Measurements from ENCODE around the gene RPS26.

RPS26 gene

DNA sequence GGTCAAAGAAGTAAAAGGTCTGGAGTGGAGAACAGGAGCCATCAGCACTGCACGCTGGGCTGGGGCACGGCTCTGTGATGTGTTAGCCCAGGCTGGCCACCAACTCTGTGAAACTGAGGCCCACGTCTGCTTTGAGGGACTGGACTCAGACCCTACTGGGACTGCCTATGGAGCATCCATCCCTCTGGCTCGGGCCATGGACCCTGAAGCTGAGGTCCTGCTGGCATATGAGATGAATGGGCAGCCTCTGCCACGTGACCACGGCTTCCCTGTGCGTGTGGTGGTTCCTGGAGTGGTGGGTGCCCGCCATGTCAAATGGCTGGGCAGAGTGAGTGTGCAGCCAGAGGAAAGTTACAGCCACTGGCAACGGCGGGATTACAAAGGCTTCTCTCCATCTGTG, 37.5 kb upstream of the RPS26 start:
- no peaks in the 10 kb centered on the region for H3K27me3 ChIP-seq (replicated peaks; ENCODE audit: control insufficient read depth, insufficient read depth, low read length)
- no peaks in the 10 kb centered on the region for H3K9me3 ChIP-seq (ENCODE audit: control insufficient read depth, low read length)
- H3K4me3 ChIP-seq (ENCODE audit: low read length): no peak overlapping the region
- DNase-seq (ENCODE audit: low read depth): no peak
- H3K36me3 ChIP-seq (ENCODE audit: control insufficient read depth, insufficient read depth, low read length, severe bottlenecking): peaks cover 30% of the 10 kb centered on the region
- H3K4me1 ChIP-seq (ENCODE audit: control insufficient read depth, insufficient read depth, low read length): peaks cover 10% of the 10 kb centered on the region
- no peak overlapping the region for H3K9ac ChIP-seq (ENCODE audit: low read length)

DNA sequence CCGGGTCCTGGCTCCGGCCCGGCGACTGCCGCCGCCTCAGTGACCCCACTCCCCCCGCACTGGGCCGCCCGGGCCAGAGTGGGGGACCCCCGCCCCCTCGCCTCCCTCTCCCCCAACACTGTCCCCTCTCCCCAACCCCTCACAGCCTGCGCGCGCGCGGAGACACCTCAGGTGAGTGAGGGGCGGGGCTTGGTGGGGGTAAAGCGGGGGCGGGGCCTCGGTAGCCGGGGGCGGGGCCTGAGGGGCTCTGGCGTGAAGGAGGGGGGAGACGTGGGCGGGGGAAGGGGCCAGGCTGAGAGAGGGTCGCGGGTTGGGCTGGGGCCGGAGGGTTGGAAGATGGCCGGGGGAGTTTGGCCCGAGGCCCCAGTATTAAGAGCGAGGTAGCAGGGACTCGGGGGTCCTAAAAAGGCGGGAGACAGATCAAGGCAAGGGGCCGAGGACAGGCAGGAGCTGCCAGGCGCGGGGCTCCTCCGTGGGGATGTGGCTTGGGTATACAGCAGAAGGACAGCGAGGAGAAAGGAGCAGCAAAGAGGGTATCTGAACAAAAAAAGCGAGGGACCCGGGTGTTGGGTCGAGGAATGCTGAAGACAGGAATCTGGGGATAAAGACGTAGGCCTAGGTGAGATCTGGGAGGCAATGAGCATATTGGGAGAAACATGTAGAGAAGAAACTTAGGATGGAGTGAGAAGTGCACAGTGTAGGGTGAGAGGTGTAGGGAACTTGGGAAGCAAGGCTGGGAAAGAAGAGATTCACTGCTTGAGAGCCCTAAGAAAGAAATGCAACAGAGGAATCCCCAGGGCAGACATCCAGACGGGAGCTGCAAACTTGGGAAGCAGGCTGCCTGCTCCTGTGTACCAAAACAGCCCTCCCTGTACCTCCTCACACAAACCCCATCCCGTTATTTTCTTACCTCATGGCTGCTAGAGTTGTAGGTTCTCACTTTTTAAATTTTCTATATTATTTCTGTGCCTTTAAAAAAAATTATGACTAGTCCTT, 33.9 kb upstream of the RPS26 start:
- H3K27me3 ChIP-seq (replicated peaks; ENCODE audit: control insufficient read depth, insufficient read depth, low read length): no peaks in the 10 kb centered on the region
- peaks cover 18% of the 10 kb centered on the region for H3K36me3 ChIP-seq (ENCODE audit: control insufficient read depth, insufficient read depth, low read length, severe bottlenecking)

DNA sequence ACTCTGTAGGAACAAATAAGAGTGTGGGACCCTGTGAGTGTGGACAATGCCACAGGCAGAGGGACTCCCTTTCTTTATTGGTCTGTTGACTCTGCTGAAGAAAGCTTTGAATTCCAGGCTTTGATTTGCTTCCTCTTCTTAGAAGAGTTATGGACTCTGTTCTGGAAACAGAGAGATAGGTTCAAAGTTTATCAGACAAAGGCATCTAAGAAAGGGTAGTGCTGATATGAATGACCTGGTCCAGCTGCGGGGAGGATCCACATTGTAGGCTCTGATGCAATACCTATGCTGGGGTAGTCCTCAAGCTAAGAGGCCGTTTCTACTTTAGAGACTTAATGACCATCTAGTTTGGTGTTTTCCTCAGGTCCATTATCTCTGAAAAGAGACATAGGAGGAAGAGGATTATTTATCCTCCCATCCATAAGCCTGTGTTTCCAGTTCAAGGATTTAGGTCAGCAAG, 31.6 kb upstream of the RPS26 start:
- Histone ChIP-seq H3K9me3 (ENCODE audit: control insufficient read depth, low read length) (no peaks in the 10 kb centered on the region), H3K36me3 (ENCODE audit: control insufficient read depth, insufficient read depth, low read length, severe bottlenecking) (peaks cover under 1% of the 10 kb centered on the region), H3K27me3 (replicated peaks; ENCODE audit: control insufficient read depth, insufficient read depth, low read length) (no peaks in the 10 kb centered on the region), H3K4me1 (ENCODE audit: control insufficient read depth, insufficient read depth, low read length) (peaks cover 36% of the 10 kb centered on the region), H3K4me3 (ENCODE audit: low read length) (peak overlapping the region; percentile 22), H3K9ac (ENCODE audit: low read length) (peak overlapping the region; percentile 74)
- DNase-seq (ENCODE audit: low read depth): no peak

More for the DNA sequence above, 33.9 kb upstream of the RPS26 start:
- Histone ChIP-seq H3K4me3 (ENCODE audit: low read length) (peak overlapping the region; percentile 87), H3K4me1 (ENCODE audit: control insufficient read depth, insufficient read depth, low read length) (peaks cover 36% of the 10 kb centered on the region), H3K9ac (ENCODE audit: low read length) (peak overlapping the region; percentile 89), H3K9me3 (ENCODE audit: control insufficient read depth, low read length) (no peaks in the 10 kb centered on the region)
- DNase-seq (ENCODE audit: low read depth): peak; percentile 71

DNA sequence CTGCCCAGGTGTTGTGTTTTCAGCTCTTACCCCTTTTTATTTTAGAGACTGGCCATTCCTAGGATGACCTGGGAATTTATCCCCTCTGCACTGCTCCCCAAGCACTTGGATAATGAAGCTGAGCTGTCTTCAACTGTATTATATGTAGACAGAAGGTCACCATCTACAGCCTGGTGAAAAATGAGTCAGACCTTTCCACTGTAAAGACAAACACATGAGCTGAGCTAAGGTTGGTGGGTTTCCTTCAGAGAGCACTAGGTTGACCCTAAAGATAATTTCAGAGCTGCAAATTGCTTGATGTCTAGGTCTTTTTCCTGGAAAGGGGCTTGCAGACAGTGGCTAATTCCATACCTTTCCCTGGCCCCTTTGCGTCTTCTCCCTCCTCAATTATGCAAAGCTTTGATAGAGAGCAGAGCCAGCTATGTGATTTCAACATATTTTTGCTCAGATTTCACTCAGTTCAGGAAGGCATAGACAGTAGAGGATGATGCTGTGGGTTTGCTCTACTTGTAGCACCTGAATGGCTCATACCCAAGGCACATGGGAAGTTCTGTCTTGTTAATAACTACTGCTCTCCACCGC, 30.1 kb upstream of the RPS26 start:
- H3K4me1 ChIP-seq (ENCODE audit: control insufficient read depth, insufficient read depth, low read length): peaks cover 36% of the 10 kb centered on the region
- peak; percentile 17 for DNase-seq (ENCODE audit: low read depth)
- H3K9ac ChIP-seq (ENCODE audit: low read length): no peak overlapping the region

GRCh38 chr12:56013482-56013881, 28.2 kb upstream of the RPS26 start:
- no peak overlapping the region for H3K9ac ChIP-seq (ENCODE audit: low read length)
- DNase-seq (ENCODE audit: low read depth): no peak
- H3K27me3 ChIP-seq (replicated peaks; ENCODE audit: control insufficient read depth, insufficient read depth, low read length): no peaks in the 10 kb centered on the region
- peaks cover 2% of the 10 kb centered on the region for H3K36me3 ChIP-seq (ENCODE audit: control insufficient read depth, insufficient read depth, low read length, severe bottlenecking)
- no peak overlapping the region for H3K4me3 ChIP-seq (ENCODE audit: low read length)
- peaks cover 31% of the 10 kb centered on the region for H3K4me1 ChIP-seq (ENCODE audit: control insufficient read depth, insufficient read depth, low read length)
- H3K9me3 ChIP-seq (ENCODE audit: control insufficient read depth, low read length): no peaks in the 10 kb centered on the region

More for the DNA sequence above, 30.1 kb upstream of the RPS26 start:
- H3K9me3 ChIP-seq (ENCODE audit: control insufficient read depth, low read length): no peaks in the 10 kb centered on the region
- no peaks in the 10 kb centered on the region for H3K36me3 ChIP-seq (ENCODE audit: control insufficient read depth, insufficient read depth, low read length, severe bottlenecking)
- H3K4me3 ChIP-seq (ENCODE audit: low read length): no peak overlapping the region
- no peaks in the 10 kb centered on the region for H3K27me3 ChIP-seq (replicated peaks; ENCODE audit: control insufficient read depth, insufficient read depth, low read length)

GRCh38 chr12:56014205-56014604, 27.5 kb upstream of the RPS26 start:
- Histone ChIP-seq H3K9ac (ENCODE audit: low read length) (no peak overlapping the region), H3K9me3 (ENCODE audit: control insufficient read depth, low read length) (no peaks in the 10 kb centered on the region), H3K4me1 (ENCODE audit: control insufficient read depth, insufficient read depth, low read length) (peaks cover 26% of the 10 kb centered on the region), H3K36me3 (ENCODE audit: control insufficient read depth, insufficient read depth, low read length, severe bottlenecking) (peaks cover 3% of the 10 kb centered on the region), H3K4me3 (ENCODE audit: low read length) (no peak overlapping the region), H3K27me3 (replicated peaks; ENCODE audit: control insufficient read depth, insufficient read depth, low read length) (no peaks in the 10 kb centered on the region)
- DNase-seq (ENCODE audit: low read depth): no peak

DNA sequence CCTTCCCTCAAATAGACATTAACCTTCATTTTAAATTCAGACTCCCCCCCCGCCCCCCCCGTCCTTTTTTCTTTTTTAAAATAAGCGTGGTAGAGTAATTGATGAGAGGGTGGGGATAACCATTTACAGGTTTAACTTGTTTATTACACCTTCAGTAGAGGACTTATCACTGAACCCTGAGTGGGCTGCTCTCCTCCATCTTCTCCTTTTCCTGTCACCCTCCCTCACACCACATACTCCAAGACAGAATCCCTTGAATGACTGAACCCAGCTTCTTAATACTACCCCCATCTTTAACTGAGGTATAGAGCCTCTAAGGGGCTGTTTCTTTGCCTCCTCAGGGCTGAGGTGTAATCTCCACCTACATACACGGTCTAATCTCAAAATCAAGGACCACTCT, 24.5 kb upstream of the RPS26 start:
- Histone ChIP-seq H3K4me3 (ENCODE audit: low read length) (no peak overlapping the region), H3K36me3 (ENCODE audit: control insufficient read depth, insufficient read depth, low read length, severe bottlenecking) (peaks cover 3% of the 10 kb centered on the region), H3K9ac (ENCODE audit: low read length) (no peak overlapping the region), H3K9me3 (ENCODE audit: control insufficient read depth, low read length) (no peaks in the 10 kb centered on the region), H3K4me1 (ENCODE audit: control insufficient read depth, insufficient read depth, low read length) (peaks cover 27% of the 10 kb centered on the region), H3K27me3 (replicated peaks; ENCODE audit: control insufficient read depth, insufficient read depth, low read length) (no peaks in the 10 kb centered on the region)
- no peak for DNase-seq (ENCODE audit: low read depth)

- Histone ChIP-seq H3K4me3 (ENCODE audit: low read length) (no peak overlapping the region), H3K9me3 (ENCODE audit: control insufficient read depth, low read length) (no peaks in the 10 kb centered on the region), H3K27me3 (replicated peaks; ENCODE audit: control insufficient read depth, insufficient read depth, low read length) (no peaks in the 10 kb centered on the region), H3K4me1 (ENCODE audit: control insufficient read depth, insufficient read depth, low read length) (peaks cover 29% of the 10 kb centered on the region), H3K36me3 (ENCODE audit: control insufficient read depth, insufficient read depth, low read length, severe bottlenecking) (peaks cover 3% of the 10 kb centered on the region), H3K9ac (ENCODE audit: low read length) (no peak overlapping the region)
- DNase-seq (ENCODE audit: low read depth): no peak
Measured at GRCh38 chr12:56018356-56018755, 23.4 kb upstream of the RPS26 start.

- DNase-seq (ENCODE audit: low read depth): peak; percentile 32
Measured at GRCh38 chr12:56020423-56021184, 21.1 kb upstream of the RPS26 start, which contains the start of gene IKZF4. IKZF4 (plus strand) TSS chr12:56021043; CDS start chr12:56021494, 451 bp downstream.

GRCh38 chr12:56021889-56022497, 19.7 kb upstream of the RPS26 start:
- no peak for DNase-seq (ENCODE audit: low read depth)
- H3K4me3 ChIP-seq (ENCODE audit: low read length): peak overlapping the region; percentile 67
- H3K36me3 ChIP-seq (ENCODE audit: control insufficient read depth, insufficient read depth, low read length, severe bottlenecking): peaks cover 10% of the 10 kb centered on the region
- H3K27me3 ChIP-seq (replicated peaks; ENCODE audit: control insufficient read depth, insufficient read depth, low read length): no peaks in the 10 kb centered on the region
- peaks cover 29% of the 10 kb centered on the region for H3K4me1 ChIP-seq (ENCODE audit: control insufficient read depth, insufficient read depth, low read length)
- no peaks in the 10 kb centered on the region for H3K9me3 ChIP-seq (ENCODE audit: control insufficient read depth, low read length)
- peak overlapping the region; percentile 83 for H3K9ac ChIP-seq (ENCODE audit: low read length)

More at GRCh38 chr12:56020423-56021184, 21.1 kb upstream of the RPS26 start, which contains the start of gene IKZF4:
- Histone ChIP-seq H3K27me3 (replicated peaks; ENCODE audit: control insufficient read depth, insufficient read depth, low read length) (no peaks in the 10 kb centered on the region), H3K4me1 (ENCODE audit: control insufficient read depth, insufficient read depth, low read length) (peaks cover 29% of the 10 kb centered on the region), H3K9me3 (ENCODE audit: control insufficient read depth, low read length) (no peaks in the 10 kb centered on the region), H3K36me3 (ENCODE audit: control insufficient read depth, insufficient read depth, low read length, severe bottlenecking) (peaks cover 10% of the 10 kb centered on the region), H3K4me3 (ENCODE audit: low read length) (peak within 1 kb of the TSS; percentile 67), H3K9ac (ENCODE audit: low read length) (peak within 1 kb of the TSS; percentile 83)
